Hepatocyte (in vitro differentiated cells): ENCODE data around the gene CNTN4. TPM values are rescaled to one million over a fixed set of nuclear protein-coding genes. Genes with fewer than 3 reads are reported as not detected.
A peak's percentile ranks its signal among the peaks of the same experiment; 100 is the strongest.

Experiments used
- DNase-seq: peaks from one replicate; pipeline ENCODE4 v3.0.0-alpha.2; 2016; ENCODE audit warnings: low spot score
- H2AFZ ChIP-seq: fragments of 200-600 bp; sonication (generic); 2 replicates; pipeline ENCODE4 v1.6.0; 2016; ENCODE audit warnings: antibody characterized with exemption, mild to moderate bottlenecking
- H3K27ac ChIP-seq: fragments of 200-600 bp; sonication (generic); 2 replicates; pipeline ENCODE4 v1.5.1; 2016; ENCODE audit warnings: mild to moderate bottlenecking
- H3K27me3 ChIP-seq: fragments of 200-600 bp; sonication (generic); 2 replicates; pipeline ENCODE4 v1.6.1; 2016
- H3K36me3 ChIP-seq: fragments of 200-600 bp; sonication (generic); replicated peaks from 2 replicates; pipeline ENCODE4 v1.5.1; 2016; ENCODE audit warnings: low read depth; ENCODE audit not compliant: insufficient read depth
- H3K4me1 ChIP-seq: fragments of 200-600 bp; sonication (generic); 2 replicates; pipeline ENCODE4 v1.5.1; 2016; ENCODE audit warnings: mild to moderate bottlenecking, moderate library complexity; ENCODE audit not compliant: insufficient read depth
- H3K4me2 ChIP-seq: fragments of 200-600 bp; sonication (generic); 2 replicates; pipeline ENCODE4 v1.6.0; 2016
- H3K4me3 ChIP-seq: fragments of 200-600 bp; sonication (generic); 2 replicates; pipeline ENCODE4 v1.5.1; 2016; ENCODE audit warnings: mild to moderate bottlenecking
- H3K79me2 ChIP-seq: fragments of 200-600 bp; sonication (generic); 2 replicates; pipeline ENCODE4 v1.6.0; 2017; ENCODE audit warnings: mild to moderate bottlenecking
- H3K9me2 ChIP-seq: fragments of 200-600 bp; sonication (generic); replicated peaks from 2 replicates; pipeline ENCODE4 v1.6.0; 2017; ENCODE audit warnings: mild to moderate bottlenecking; ENCODE audit not compliant: insufficient read depth
- H3K9me3 ChIP-seq: fragments of 200-600 bp; sonication (generic); 2 replicates; pipeline ENCODE4 v1.5.1; 2016; ENCODE audit warnings: low read depth, mild to moderate bottlenecking
- H4K20me1 ChIP-seq: fragments of 200-600 bp; sonication (generic); 2 replicates; pipeline ENCODE4 v1.6.0; 2016; ENCODE audit warnings: mild to moderate bottlenecking; ENCODE audit not compliant: insufficient read depth, poor library complexity, severe bottlenecking
- CTCF ChIP-seq: fragments of 200-600 bp; sonication (generic); IDR thresholded peaks from 2 replicates; pipeline ENCODE4 v1.5.1; 2016; ENCODE audit warnings: antibody characterized with exemption, mild to moderate bottlenecking; ENCODE audit not compliant: poor library complexity
- EZH2 ChIP-seq: fragments of 200-600 bp; sonication (generic); IDR thresholded peaks from 2 replicates; pipeline ENCODE4 v1.6.1; 2016; ENCODE audit warnings: antibody characterized with exemption, mild to moderate bottlenecking, borderline replicate concordance
- EZH2phosphoT487 ChIP-seq: fragments of 200-600 bp; sonication (generic); IDR thresholded peaks from one replicate; pipeline ENCODE4 v1.6.1; 2018; ENCODE audit warnings: antibody characterized with exemption, mild to moderate bottlenecking, low read depth, moderate library complexity; ENCODE audit not compliant: unreplicated experiment, severe bottlenecking
- WGBS: methylation state at CpG from one replicate; pipeline ENCODE4 v1.1.6; 2016; ENCODE audit warnings: low lambda C conversion rate; ENCODE audit errors: missing lambda C conversion rate; 5-methylcytosine and 5-hydroxymethylcytosine counted together
- polyA plus RNA-seq: library from polyadenylated mRNA; unstranded; fragments of >200 nt; fragmentation: Nextera tagmentation; extraction: Ambion mirVana; gene quantifications from 2 replicates; pipeline ENCODE4 v1.2.1, GENCODE V29; 2016
- total RNA-seq: library from RNA; depleted of rRNA; stranded (reverse); fragments of >200 nt; gene quantifications from 2 replicates; pipeline ENCODE4 v1.2.3, GENCODE V29; 2014

CNTN4 gene
- total and polyA plus RNA-seq, 2 experiments from 2014 or later: 17.6 to 30.3 TPM

- H4K20me1 ChIP-seq: no peaks in the 10 kb centered on the region
- no peaks in the 10 kb centered on the region for H3K9me2 ChIP-seq
- no peak overlapping the region for H3K27ac ChIP-seq
- H3K36me3 ChIP-seq: no peaks in the 10 kb centered on the region
- H3K27me3 ChIP-seq: no peaks in the 10 kb centered on the region
- H2AFZ ChIP-seq: no peak overlapping the region
- no peaks in the 10 kb centered on the region for H3K9me3 ChIP-seq
- H3K79me2 ChIP-seq: no peaks in the 10 kb centered on the region
- H3K4me3 ChIP-seq: no peak overlapping the region
- no peak overlapping the region for H3K4me2 ChIP-seq
- no peaks in the 10 kb centered on the region for H3K4me1 ChIP-seq
- no peak for TF ChIP-seq EZH2
- TF ChIP-seq EZH2phosphoT487: no peak
- TF ChIP-seq CTCF: no peak
- no peak for DNase-seq
- WGBS: 90% methylated on average over 13 of the region's 13 CpGs
Observed at GRCh38 chr3:3037156-3037555, 938.5 kb downstream of the CNTN4 start.

GRCh38 chr3:3038201-3038991 lies 939.7 kb downstream of the CNTN4 start:
- H3K9me2 ChIP-seq: no peaks in the 10 kb centered on the region
- H3K4me2 ChIP-seq: no peak overlapping the region
- no peaks in the 10 kb centered on the region for H3K36me3 ChIP-seq
- peak; percentile 37 for DNase-seq
- no peaks in the 10 kb centered on the region for H4K20me1 ChIP-seq
- H3K4me1 ChIP-seq: no peaks in the 10 kb centered on the region
- TF ChIP-seq EZH2 (no peak), EZH2phosphoT487 (no peak), CTCF (no peak)
- H3K9me3 ChIP-seq: no peaks in the 10 kb centered on the region
- H3K79me2 ChIP-seq: no peaks in the 10 kb centered on the region
- WGBS: 75% methylated on average over 25 of the region's 25 CpGs
- H3K4me3 ChIP-seq: no peak overlapping the region
- no peaks in the 10 kb centered on the region for H3K27me3 ChIP-seq
- no peak overlapping the region for H2AFZ ChIP-seq
- no peak overlapping the region for H3K27ac ChIP-seq

- Histone ChIP-seq H3K9me3 (no peaks in the 10 kb centered on the region), H3K4me1 (peaks cover 5% of the 10 kb centered on the region), H3K27me3 (no peaks in the 10 kb centered on the region), H3K9me2 (no peaks in the 10 kb centered on the region), H3K4me3 (no peak overlapping the region), H4K20me1 (no peaks in the 10 kb centered on the region), H3K27ac (no peak overlapping the region), H3K4me2 (peak overlapping the region; percentile 50), H3K36me3 (no peaks in the 10 kb centered on the region), H2AFZ (no peak overlapping the region), H3K79me2 (no peaks in the 10 kb centered on the region)
- WGBS: 15% methylated on average over 4 of the region's 4 CpGs
- DNase-seq: peak; percentile 42
- no peak for TF ChIP-seq EZH2phosphoT487
- no peak for TF ChIP-seq EZH2
- TF ChIP-seq CTCF: no peak
Observed at GRCh38 chr3:3053974-3054373, 955.3 kb downstream of the CNTN4 start.
